GM12878 (cell line): Measurements from ENCODE around the gene PGC. TPM values are rescaled to one million over a fixed set of nuclear protein-coding genes. Genes with fewer than 3 reads are reported as not detected.

Experiments
- GATAD2B ChIP-seq: fragments of 450-650 bp; conservative IDR thresholded peaks from 2 replicates; pipeline ENCODE4 v1.6.1; 2017; ENCODE audit warnings: low read depth, mild to moderate bottlenecking, moderate library complexity
- HSF1 ChIP-seq: fragments of 150-350 bp; IDR thresholded peaks from 2 replicates; pipeline ENCODE4 v1.6.1; 2014; ENCODE audit warnings: mild to moderate bottlenecking, low read depth, low read length
- MEF2A ChIP-seq: IDR thresholded peaks from 2 replicates; pipeline ENCODE4 v1.6.1; 2011; ENCODE audit warnings: low read depth, mild to moderate bottlenecking, low read length, moderate library complexity; ENCODE audit not compliant: insufficient read depth
- MTA2 ChIP-seq: fragments of 450-650 bp; IDR thresholded peaks from 2 replicates; pipeline ENCODE4 v1.6.1; 2016; ENCODE audit warnings: low read depth, mild to moderate bottlenecking, moderate library complexity
- NKRF ChIP-seq: fragments of 450-650 bp; conservative IDR thresholded peaks from 2 replicates; pipeline ENCODE4 v1.6.1; 2017; ENCODE audit warnings: mild to moderate bottlenecking, moderate library complexity
- POU2F2 ChIP-seq: IDR thresholded peaks from 3 replicates; pipeline ENCODE4 v1.6.1; 2011; ENCODE audit warnings: low read depth, mild to moderate bottlenecking, low read length, borderline replicate concordance
- TCF7 ChIP-seq: IDR thresholded peaks from 2 replicates; pipeline ENCODE4 v1.6.1; 2014; ENCODE audit warnings: antibody characterized with exemption, borderline replicate concordance
- ZSCAN29 ChIP-seq: fragments of 450-650 bp; IDR thresholded peaks from 2 replicates; pipeline ENCODE4 v1.6.1; 2017; ENCODE audit warnings: mild to moderate bottlenecking, moderate library complexity
- polyA plus RNA-seq, 11 experiments: library from polyadenylated mRNA; depleted of rRNA in 4 of 11; unstranded in 6 of 11; stranded (reverse) in 5 of 11; fragments of >200 nt; fragmentation: Nextera tagmentation in 4 of 11; fragmentation: Illumina TruSeq in 1 of 11; extraction: Ambion mirVana in 4 of 11; extraction: Trizol in 1 of 11; gene quantifications; 1 replicate in 1 of 11; 2 replicates in 10 of 11; pipeline versions ENCODE4 v1.2.1 to v1.2.3, GENCODE V29; 2011 to 2016; ENCODE audit warnings: inconsistent platforms in 2 of 11, missing spikeins in 2 of 11, low read depth in 1 of 11
- total RNA-seq, 4 experiments: library from RNA; depleted of rRNA in 3 of 4; stranded (reverse); fragments of >200 nt in 3 of 4; fragmentation: Illumina TruSeq in 1 of 4; extraction: Trizol in 1 of 4; gene quantifications; 2 replicates each; pipeline versions ENCODE4 v1.2.1 to v1.2.3, GENCODE V29; 2013 to 2021
- TF ChIP-seq, protein P1 (sequence below): IDR thresholded peaks from 2 replicates; pipeline ENCODE4 v1.6.1; 2011; ENCODE audit warnings: low read depth, low read length, improper control_type of control experiment, borderline replicate concordance
- TF ChIP-seq, protein P2 (sequence below): IDR thresholded peaks from 2 replicates; pipeline ENCODE4 v1.6.1; 2012; ENCODE audit warnings: low read depth, low read length, improper control_type of control experiment

The PGC gene
- total and polyA plus RNA-seq, 10 of the 15 experiments (the other 5 are each of a cell fraction or from before 2014, with no cell fraction given) = 0.26 TPM; not detected in 9

- TF ChIP-seq, protein P1, sequence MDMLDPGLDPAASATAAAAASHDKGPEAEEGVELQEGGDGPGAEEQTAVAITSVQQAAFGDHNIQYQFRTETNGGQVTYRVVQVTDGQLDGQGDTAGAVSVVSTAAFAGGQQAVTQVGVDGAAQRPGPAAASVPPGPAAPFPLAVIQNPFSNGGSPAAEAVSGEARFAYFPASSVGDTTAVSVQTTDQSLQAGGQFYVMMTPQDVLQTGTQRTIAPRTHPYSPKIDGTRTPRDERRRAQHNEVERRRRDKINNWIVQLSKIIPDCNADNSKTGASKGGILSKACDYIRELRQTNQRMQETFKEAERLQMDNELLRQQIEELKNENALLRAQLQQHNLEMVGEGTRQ = no peak
- TF ChIP-seq MEF2A = no peak
- no peak for TF ChIP-seq ZSCAN29
- TF ChIP-seq, protein P2, sequence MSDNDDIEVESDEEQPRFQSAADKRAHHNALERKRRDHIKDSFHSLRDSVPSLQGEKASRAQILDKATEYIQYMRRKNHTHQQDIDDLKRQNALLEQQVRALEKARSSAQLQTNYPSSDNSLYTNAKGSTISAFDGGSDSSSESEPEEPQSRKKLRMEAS = no peak
- no peak for TF ChIP-seq MTA2
- no peak for TF ChIP-seq HSF1
- no peak for TF ChIP-seq POU2F2
- no peak for TF ChIP-seq GATAD2B
- no peak for TF ChIP-seq TCF7
- TF ChIP-seq NKRF = no peak
- TF ChIP-seq, all 136 proteins: peak for 0
Measured at GRCh38 chr6:41790045-41790444, 42.8 kb upstream of the PGC start (continued).
